HG03342 (cell line): Measurements from ENCODE around the gene SLC25A21.
"Not testable (repeated sequence)": the region's sequence is repeated elsewhere in the genome, so short reads cannot be mapped to it uniquely, and the experiment has no call there.

Experiments
- ATAC-seq: cut with Tn5 transposase; IDR thresholded peaks from one replicate; pipeline ENCODE4 v1.9.1; 2021; ENCODE audit warnings: mild to moderate bottlenecking, moderate library complexity; ENCODE audit not compliant: unreplicated experiment

SLC25A21 gene

GRCh38 chr14:37093364-37093763 lies 79.0 kb downstream of the SLC25A21 start:
- no peak for ATAC-seq

- ATAC-seq, result no peak
Observed at GRCh38 chr14:37091651-37092050, 80.8 kb downstream of the SLC25A21 start.

DNA sequence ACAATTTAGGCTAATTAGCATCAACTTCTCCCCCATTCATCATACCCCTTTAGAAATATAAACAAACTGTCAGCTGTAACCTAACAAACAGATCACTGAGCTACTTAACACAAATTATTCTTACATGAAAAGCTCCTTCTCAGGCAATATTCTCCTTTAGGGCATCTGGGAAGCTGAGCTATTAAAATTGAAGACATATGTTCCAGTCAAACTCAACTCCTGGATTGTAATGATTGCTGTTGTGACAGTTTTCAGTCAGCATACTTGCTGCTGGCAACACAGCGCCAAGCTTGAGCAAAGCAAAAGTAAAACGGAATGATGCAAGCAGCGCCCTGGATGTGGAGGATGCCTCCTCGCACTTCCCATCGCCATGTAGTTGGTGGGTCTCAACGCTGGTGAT lies 82.4 kb downstream of the SLC25A21 start:
- no peak for ATAC-seq

DNA sequence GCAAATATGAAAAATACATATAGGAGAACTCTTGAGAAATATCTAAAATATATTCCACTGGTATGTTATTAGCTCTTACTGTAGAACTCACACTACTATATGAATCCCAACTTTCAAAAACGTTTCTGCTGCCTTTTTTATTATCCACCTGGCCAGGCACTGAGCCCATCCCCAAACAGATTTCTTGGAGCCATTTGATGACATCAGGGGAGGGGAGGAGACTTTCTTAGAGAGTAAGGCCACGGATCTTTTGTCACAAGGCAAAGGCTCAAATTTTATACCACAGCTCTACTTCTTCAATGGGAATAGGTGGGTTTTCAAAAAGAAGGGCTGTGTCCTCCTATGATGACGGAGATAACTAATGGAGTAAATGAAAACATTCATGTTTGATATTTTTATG lies 83.0 kb downstream of the SLC25A21 start:
- no peak for ATAC-seq

GRCh38 chr14:37088356-37089215 lies 83.8 kb downstream of the SLC25A21 start:
- ATAC-seq, result no peak

DNA sequence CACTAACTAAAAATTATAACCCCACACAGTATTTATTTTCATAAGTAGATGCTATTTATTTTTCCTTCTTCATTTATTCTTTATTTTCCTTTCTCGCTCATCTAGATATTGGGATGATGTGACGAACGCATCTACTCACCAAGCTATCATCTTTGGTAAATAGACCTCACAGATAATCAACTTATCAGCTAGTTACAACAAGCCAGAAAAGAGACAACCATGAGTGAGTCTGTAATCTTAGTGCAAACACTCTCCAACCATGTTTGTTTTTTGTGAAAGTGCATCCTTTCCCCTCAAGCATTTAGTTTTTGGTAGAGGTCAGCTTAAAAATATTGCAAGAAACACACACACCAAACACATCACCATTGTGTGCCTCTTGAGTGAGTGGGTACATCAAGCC lies 84.9 kb downstream of the SLC25A21 start:
- no peak for ATAC-seq

- ATAC-seq, result no peak
Observed at GRCh38 chr14:37083599-37083998, 88.8 kb downstream of the SLC25A21 start.

DNA sequence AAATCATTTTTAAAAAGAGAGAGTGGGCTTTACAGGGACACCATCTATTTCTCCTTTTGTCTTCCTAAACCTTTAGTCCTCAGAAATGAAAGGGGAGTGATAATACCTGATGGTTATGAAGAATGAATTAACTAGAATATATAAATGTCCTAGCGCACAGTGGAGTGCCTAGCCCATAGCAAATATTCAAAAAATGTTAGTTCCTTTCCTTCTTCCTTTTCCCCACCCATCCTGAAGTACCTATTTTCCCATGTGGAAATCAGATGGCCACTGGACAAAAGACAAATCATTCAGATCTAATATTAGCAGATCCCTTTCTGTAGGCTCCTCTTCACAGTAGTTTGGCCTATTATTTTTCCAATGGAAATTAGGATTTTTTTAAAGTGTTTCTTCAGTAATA lies 90.0 kb downstream of the SLC25A21 start:
- ATAC-seq, result no peak

DNA sequence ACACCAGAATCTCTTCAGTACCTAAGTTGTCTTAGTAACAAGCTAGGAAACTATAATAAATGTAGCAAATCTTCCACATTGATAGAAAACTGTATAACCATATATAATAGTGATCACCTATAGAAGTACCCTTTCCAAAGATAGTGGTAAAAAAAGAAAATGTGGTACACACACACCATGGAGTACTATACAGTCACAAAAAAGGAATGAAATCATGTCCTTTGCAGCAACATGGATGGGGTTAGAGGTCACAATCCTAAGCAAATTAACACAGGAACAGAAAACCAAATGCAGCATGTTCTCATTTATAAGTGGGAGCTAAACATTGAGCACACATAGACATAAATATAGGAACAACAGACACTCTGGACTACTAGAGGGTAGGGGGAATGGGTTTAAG lies 90.5 kb downstream of the SLC25A21 start:
- ATAC-seq, result no peak

DNA sequence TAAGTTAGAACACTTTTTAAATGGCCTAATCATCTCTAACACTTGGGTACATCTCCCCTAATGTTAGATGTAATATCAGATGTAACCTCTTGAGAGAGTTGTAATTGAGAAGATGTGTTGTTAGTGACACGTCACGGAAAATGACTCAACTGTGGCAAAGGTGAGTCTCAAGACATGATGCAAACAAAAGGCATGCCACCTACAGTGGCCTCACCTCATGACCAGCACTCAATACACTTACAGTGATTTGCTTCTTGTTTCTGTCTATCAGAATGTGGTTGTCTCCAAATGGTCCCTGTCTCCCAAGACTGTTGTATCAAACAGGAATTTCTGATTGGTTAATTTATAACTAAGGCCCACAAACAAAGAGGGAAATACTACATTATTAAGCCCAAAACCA lies 91.2 kb downstream of the SLC25A21 start:
- ATAC-seq, result no peak

DNA sequence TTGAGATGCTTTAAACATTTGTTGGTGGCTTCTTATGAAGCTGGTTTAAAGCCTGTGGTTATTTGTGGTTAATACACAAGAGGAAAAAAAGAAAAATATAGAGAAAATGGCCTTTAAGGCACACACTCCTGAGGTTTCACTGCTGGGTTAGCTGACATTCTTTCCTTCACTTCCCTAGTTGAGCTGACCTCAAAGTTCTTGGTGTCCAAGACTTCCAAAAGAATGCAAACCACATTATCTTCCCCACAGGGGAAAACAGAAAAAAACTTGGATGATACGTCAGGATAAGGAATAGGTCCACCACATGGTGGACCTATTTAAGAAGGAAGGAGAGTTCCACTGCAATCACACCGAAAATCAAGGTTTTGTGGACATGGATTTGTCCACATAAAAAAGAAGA lies 94.3 kb downstream of the SLC25A21 start:
- ATAC-seq, result no peak

DNA sequence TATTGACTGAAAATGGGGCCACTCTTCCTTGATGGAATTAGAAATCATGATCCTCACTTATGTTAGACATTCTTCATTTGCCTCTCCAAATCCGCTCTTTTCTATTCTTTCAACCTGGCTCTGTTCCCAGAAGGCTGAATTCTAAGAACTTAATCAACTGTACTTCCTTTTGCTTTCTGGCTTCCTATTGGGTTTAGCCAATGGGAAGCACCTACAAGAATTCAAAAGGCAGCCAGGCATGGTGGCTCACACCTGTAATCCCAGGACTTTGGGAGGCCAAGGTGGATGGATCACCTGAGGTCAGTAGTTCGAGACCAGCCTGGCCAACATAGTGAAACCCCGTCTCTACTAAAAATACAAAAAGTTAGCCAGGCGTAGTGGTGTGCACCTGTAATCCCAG lies 98.1 kb downstream of the SLC25A21 start:
- not testable (repeated sequence) for ATAC-seq

GRCh38 chr14:37063467-37064240 lies 108.8 kb downstream of the SLC25A21 start:
- no peak for ATAC-seq

- ATAC-seq, result no peak
Observed at GRCh38 chr14:37062191-37062803, 110.1 kb downstream of the SLC25A21 start.

GRCh38 chr14:37061697-37062096 lies 110.7 kb downstream of the SLC25A21 start:
- no peak for ATAC-seq

DNA sequence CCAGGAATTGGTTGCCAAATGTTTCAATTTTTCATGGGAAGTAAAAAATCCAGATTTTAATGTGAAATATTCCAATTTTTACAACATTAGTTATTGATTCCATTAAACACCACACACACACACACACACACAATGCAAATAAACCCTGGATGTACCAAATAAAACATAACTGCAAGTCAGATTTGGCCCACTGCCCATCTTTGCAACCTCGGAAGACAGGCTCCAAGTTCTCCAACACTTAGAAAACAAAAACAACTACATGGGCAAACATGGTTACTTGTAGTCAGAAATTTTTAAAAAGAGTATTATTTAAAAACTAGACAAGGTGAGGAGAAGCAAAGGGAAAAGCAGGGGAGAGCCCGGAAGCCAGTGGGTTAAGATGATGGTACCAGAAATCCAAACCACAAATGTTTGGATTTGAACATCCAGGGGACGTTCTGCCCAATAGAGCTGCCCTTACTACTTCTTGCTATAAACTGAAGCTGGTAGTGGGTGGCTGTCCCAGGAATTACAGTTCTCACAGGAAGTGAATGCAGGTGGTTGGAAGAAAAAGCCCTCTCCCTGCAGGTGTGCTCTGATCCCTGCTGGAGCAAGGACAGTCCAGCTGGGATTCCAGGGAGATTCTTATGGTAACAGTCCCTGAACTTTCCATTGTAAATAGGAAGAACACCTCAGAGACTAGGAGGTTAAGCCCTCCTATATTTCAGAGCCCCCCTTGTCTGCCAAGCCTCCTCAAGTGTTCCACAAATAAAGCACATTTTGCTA lies 111.7 kb downstream of the SLC25A21 start:
- no peak for ATAC-seq

DNA sequence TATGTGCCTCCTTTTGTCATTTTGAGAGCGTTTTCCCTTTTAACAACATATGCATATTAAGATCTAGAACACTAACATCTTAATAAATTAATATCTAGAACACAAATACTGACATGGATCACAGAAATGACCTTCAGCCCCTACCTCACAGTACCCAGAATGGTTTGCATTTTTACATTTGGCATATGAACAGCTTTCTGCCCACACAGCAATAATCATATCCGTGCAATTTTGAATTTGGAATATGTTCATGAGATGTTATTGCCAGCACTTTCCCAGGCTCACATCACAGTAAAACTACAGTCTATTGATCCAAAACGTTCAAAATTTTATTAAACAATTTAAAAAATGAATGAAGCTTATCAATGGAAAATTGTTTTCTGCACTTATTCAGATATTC lies 114.6 kb downstream of the SLC25A21 start:
- ATAC-seq, result no peak

DNA sequence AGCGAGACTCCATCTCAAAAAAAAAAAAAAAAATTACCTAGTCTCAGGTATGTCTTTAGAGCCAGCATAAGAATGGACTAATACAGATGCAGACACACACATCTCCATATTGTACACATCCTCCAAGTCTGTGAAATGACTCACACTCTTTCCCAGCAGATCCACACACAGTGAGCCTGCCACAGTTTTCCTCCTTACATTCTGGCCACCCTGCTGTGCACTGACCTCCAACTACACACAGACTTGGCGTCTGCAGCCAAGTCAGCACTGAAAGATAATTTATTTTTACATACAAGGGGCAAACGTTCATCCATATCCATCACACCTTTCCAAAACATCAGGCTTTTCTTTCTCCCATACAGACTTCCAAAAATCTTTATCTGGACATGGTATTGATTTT lies 115.9 kb downstream of the SLC25A21 start:
- ATAC-seq, result no peak

- no peak for ATAC-seq
Observed at GRCh38 chr14:37054869-37055268, 117.5 kb downstream of the SLC25A21 start.

DNA sequence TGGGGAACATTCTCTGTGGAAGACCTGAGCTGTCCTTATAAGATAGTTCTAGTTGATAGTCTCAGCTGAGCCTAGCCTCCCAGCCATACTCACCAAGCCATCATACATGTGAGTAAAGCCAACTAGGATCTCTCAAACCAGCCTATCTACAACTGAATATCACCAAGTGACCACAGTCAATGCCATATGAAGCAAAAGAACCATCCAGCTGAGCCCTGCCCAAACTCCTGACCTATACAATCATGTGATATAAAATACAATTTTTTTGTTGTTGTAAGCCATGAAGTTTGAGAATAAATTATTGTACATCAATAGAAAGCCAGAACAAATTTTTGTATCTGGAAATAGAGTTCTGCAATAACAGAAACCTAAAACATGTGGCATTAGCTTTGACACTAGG lies 118.3 kb downstream of the SLC25A21 start:
- no peak for ATAC-seq

- ATAC-seq, result no peak
Observed at GRCh38 chr14:37051680-37052079, 120.7 kb downstream of the SLC25A21 start.
